Inflammatory macrophage (primary cell): ENCODE results near the gene KCNJ15.

ENCODE experiments used
- DNase-seq, 2 donors: peaks; one replicate each; pipeline ENCODE4 v3.0.0-alpha.2; 2020 to 2022

KCNJ15 gene

DNA sequence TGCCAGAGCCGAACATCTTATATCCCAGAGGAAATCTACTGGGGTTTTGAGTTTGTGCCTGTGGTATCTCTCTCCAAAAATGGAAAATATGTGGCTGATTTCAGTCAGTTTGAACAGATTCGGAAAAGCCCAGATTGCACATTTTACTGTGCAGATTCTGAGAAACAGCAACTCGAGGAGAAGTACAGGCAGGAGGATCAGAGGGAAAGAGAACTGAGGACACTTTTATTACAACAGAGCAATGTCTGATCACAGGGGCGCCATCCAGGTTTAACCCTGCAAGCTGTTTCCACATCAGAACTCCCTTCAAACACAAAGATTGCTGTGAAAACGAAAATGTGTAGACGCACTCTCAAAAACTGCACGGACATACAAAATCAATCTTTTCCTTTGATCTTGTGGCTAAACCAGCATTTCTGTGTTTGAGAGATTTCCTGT, 43.4 kb downstream of the KCNJ15 start:
- DNase-seq: no peak

DNA sequence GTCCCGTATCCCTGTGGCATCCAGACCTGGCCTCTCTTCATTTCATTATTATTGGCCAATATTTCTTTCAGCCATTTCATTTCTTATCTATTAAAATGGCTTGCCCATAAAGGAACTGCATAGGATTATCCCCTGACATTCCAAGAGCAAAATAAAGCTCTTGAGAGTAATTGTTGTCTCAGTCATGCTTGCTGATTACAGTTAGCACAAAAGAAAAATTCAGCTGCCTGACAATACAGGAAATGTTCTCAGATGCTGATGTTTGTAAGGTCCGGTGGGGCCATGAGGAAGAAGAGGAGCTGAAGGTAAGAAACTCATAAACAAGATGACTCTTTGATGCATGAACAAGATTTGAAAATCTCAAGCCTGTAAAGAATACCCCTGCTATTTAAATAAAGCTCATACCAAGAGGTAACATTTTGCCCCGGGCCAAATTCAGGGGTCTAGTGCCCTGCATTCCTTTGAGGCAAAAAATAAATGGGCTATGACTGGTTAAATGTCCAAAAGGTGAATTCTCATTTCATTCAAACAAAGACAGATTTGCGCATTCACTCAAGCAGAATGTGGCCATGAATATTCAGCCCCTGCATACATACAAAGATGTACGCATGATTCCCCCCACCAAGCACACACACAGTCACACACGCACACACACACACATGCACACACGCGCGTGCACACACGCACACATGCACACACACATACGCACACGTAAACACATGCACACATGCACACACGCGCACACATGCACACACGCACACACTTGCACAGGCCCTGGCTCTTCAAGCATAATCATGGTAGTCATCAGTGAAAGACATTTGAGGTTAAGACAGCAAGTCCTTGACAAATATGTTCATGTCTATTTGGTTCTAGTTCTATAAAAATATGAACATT, 44.8 kb downstream of the KCNJ15 start:
- DNase-seq: no peak

- DNase-seq: no peak
Measured at GRCh38 chr21:38303300-38303699, 46.5 kb downstream of the KCNJ15 start.

GRCh38 chr21:38306433-38307141, 49.8 kb downstream of the KCNJ15 start:
- peak; percentile 47 to 56 for DNase-seq

DNA sequence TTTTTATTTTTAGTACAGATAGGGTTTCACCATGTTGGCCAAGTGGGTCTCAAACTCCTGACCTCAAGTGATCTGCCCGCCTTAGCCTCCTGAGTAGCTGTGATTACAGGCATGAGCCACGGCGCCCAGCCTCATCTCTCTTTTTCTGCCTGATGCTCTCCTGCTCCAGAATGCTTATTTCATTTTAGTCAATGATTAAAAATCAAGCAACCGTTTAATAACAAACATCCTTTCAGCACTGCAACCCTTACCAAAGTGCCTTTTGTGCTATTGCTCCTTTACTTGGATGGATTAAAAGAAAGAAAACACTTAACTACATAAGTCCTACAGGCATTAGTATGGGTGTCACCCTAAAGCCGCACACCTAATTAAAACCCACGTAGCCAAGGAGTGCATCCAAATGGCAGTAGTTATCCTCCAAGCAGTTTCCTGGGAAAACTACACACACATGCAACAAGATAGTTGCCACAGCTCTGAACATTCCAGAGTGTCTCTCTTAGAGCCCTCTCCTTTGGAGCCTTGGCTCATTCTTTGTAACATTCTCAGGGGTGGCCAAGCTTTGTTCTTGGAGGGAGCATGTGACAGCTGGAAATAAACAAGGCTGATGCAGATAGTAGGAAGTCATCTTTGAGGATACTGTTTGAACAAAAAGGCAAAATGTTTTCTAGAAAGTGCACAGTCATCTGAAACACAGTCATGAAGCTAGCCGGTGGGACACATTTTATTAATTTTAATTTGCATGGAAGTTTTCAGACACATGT, 51.2 kb downstream of the KCNJ15 start:
- DNase-seq: no peak

DNA sequence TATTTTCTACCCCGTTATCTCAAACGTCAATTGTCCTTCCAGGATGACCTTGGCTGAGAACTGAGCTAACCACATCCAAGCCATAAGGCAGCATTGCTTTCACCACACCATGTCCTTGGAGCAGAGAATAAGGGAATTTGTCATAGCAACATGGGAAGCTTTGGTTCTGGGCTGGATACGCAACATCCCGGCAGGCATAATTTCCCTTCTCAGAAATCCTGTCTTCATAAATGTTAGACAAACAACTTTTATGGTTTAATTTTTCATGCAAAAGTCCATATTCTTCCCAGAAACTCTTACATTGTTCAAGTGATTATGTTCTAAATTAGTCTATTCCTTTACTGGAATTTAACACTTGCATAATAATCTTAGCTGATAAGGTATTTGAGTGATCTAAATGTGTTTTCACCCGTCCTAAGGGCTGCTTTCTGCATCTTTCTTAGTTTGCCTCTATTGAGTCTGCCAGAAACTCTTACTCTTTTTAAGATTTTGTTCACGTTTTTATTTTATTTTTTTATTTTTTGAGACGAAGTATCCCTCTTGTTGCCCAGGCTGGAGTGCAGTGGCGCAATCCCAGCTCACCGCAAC, 51.8 kb downstream of the KCNJ15 start:
- DNase-seq: no peak

DNA sequence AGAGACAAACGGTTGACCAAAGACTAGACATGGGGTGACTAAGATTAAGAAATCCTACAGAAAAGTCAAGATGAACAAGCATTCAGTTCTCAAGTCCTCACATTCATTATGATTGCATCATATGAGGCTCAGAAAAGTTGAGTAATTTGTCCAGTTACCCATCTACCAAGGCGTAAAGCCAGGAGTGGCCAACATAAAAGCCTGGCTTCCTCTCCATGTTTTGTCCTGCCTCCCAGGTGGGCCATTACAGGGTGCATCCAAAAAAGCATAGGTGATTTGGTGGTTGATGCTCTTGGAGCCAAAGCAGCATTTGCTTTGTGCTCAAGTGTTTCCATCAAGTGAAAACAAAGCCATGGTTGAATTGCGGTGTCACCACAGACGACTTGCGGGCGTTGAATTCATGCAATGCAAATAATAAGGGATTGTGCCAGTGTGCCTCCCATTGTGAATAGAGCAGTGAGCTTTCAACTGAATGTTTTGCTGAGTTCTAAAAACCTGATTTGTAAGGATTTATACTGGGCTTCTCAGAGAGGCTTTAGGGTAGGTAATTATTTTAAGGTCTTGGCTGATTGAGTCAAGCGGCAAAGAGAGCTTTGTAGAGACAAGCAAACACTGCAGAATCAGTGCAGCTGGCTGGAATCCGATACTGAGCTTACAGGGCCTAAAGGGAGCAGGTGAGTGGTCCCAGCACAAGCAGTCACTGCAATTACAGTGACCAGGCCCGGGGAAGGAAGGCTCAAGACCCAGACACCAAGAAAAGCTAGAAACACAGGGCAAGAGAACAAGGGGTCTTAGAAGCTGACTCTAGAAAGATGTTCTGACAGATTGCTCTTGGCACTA, 54.1 kb downstream of the KCNJ15 start:
- DNase-seq: peak; percentile 50 to 88

DNA sequence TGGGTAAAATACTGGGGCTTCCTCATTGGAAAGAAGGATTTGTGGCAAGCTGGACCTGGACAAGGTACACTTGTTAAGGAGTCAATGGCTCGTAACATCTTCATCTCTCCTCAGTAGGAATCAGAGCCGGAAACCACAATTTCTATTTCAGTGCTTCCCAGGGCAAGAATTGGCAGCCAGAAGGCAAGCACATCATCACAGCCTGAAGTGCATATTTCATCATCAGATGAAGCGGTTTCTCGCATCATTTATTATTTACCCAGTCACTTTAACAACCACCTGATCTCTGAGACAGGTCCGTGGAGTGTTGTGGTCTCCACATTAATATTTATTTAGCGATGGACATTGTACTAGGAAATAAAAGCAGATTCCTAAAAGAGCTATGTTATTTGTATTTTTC, 55.0 kb downstream of the KCNJ15 start:
- no peak for DNase-seq

- no peak for DNase-seq
Measured at GRCh38 chr21:38312822-38313221, 56.0 kb downstream of the KCNJ15 start.

- DNase-seq: no peak
Measured at GRCh38 chr21:38314558-38314957, 57.8 kb downstream of the KCNJ15 start.

GRCh38 chr21:38315122-38315521, 58.3 kb downstream of the KCNJ15 start:
- DNase-seq: no peak

GRCh38 chr21:38319781-38320180, 63.0 kb downstream of the KCNJ15 start:
- no peak for DNase-seq

- DNase-seq: no peak
Measured at GRCh38 chr21:38321568-38321967, 64.8 kb downstream of the KCNJ15 start.

DNA sequence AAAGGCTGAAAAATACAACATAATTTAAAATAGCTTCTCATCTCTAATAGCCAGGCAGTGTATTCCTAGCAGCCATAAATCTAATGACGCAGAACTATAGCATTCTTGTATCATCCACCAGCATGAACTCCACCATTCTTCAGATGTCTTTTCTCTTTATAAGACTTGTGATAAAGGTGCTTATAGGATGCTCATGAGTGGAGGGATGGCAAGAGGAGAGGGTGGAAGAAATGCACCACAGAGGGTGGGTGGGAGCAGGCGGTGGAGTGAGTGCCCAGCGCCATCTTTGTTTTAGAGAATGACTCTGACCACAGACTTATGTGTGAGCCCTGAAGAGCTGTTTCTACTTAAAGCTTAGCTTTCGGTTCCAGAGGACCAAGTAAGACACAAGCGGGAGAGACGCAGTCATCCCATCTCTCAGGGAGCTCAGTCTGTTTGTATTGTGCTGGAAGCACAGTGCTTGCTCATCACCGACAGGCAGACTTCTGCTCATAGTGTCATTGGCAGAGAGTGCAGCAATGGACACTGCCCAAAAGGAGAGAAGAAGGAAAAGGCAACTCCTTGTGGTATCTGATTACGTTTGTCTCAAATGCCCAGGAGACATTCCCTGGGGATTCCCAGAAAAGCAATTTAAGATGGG, 65.6 kb downstream of the KCNJ15 start:
- DNase-seq: no peak

DNA sequence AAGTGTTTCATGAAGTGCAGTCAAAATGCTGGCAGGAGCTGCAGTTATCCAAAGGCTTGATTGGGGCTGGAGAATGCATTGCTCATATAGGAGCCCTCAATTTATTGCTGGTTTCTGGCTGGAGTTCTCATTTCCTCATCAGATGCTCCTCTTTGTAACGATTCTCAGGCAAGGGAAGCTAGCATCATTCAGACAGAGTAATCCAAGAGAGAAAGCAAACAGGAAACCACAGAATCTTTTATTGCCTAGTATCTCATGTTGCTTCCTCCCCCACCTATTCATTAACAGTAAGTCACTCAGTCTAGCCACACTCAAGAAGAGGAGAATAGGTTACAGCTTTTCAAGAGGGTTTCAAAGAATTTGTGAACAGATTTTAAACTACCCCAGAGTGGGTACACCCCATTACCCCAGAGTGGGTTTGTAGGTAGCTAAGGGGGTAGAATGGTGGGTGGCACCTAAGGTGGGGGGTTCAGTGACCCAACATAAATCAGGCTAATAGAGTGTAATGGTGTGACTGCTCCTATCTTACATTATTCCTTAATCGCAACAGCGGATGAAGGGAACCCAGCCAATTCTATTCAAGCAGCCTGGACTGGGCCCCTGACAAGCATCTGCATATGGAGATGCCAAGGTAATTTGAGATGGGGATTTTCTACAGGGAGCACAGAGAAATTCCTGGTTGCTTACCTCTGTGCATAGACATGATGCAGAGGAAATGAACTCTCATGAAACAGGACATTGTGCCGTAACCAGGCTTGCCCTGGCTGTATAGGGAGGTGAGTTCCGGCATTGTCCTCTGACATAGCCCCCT, 67.1 kb downstream of the KCNJ15 start:
- DNase-seq: peak; percentile 64 to 78

- no peak for DNase-seq
Measured at GRCh38 chr21:38325216-38325615, 68.4 kb downstream of the KCNJ15 start.

GRCh38 chr21:38325731-38326420, 69.1 kb downstream of the KCNJ15 start:
- no peak for DNase-seq

DNA sequence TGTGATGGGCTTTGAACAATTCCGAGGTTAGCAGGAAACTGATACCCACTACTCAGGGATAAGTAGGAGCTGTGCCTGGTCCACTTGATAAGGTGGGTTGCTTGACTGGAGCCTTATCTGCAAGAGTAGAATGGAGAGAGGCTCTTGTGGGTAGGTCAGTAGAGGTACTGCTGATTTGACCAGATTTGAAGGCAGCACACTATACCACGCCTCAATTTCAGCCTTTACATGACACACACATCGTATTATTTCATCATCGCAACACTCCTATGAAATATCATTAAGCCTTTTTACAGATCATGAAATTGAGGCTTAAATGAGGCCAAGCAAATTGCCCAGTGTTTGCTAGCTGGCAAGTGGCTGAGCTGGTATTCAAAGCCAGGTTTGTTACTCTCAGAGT, 69.6 kb downstream of the KCNJ15 start:
- DNase-seq: no peak

GRCh38 chr21:38326899-38327298, 70.1 kb downstream of the KCNJ15 start:
- DNase-seq: no peak

GRCh38 chr21:38327984-38328383, 71.2 kb downstream of the KCNJ15 start:
- no peak for DNase-seq
